GM13977 (cell line): ENCODE measurements around the gene CABLES2.

ENCODE experiments used
- DNase-seq: peaks from one replicate; pipeline ENCODE4 v3.0.0; 2012; ENCODE audit warnings: low spot score
- in situ Hi-C: fragments of 300-500 bp; cut with MboI; formaldehyde crosslinking; loops from one replicate; pipeline ENCODE4 v1.12.0; 2022; ENCODE audit warnings: low sequenced_read_pairs, low pct_unique_long_range_greater_than_20kb, mixed read lengths, inconsistent platforms; ENCODE audit not compliant: unreplicated experiment
- TF ChIP-seq, protein P1 (sequence below): IDR thresholded peaks from 2 replicates; pipeline ENCODE4 v1.5.1; 2012; ENCODE audit warnings: mild to moderate bottlenecking, control low read depth; ENCODE audit not compliant: insufficient read depth; ENCODE audit errors: extremely low read depth, missing control alignments

CABLES2 gene

DNA sequence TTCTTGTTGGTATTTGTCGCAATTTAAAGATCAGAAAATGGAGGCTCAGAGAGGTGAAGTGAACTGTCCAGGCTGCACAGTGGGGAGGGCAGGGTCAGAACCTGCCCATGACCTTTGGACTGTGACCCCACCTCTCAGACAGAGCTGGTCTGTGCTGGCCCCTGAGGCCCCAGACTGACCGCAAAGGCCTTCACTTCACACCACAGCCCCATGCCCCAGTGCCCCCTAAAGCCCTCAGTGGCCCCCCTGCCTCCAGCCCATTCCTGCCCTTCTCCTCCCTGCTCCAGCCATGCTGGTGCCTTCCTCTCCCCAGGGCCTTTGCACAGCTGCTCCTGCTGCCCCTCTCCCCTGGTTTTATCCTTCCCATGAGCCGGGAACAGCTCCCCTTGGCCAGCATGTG, 29.6 kb upstream of the CABLES2 start:
- DNase-seq = no peak
- TF ChIP-seq, protein P1, sequence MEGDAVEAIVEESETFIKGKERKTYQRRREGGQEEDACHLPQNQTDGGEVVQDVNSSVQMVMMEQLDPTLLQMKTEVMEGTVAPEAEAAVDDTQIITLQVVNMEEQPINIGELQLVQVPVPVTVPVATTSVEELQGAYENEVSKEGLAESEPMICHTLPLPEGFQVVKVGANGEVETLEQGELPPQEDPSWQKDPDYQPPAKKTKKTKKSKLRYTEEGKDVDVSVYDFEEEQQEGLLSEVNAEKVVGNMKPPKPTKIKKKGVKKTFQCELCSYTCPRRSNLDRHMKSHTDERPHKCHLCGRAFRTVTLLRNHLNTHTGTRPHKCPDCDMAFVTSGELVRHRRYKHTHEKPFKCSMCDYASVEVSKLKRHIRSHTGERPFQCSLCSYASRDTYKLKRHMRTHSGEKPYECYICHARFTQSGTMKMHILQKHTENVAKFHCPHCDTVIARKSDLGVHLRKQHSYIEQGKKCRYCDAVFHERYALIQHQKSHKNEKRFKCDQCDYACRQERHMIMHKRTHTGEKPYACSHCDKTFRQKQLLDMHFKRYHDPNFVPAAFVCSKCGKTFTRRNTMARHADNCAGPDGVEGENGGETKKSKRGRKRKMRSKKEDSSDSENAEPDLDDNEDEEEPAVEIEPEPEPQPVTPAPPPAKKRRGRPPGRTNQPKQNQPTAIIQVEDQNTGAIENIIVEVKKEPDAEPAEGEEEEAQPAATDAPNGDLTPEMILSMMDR = no peak
- in situ Hi-C loops = no loop called here

DNA sequence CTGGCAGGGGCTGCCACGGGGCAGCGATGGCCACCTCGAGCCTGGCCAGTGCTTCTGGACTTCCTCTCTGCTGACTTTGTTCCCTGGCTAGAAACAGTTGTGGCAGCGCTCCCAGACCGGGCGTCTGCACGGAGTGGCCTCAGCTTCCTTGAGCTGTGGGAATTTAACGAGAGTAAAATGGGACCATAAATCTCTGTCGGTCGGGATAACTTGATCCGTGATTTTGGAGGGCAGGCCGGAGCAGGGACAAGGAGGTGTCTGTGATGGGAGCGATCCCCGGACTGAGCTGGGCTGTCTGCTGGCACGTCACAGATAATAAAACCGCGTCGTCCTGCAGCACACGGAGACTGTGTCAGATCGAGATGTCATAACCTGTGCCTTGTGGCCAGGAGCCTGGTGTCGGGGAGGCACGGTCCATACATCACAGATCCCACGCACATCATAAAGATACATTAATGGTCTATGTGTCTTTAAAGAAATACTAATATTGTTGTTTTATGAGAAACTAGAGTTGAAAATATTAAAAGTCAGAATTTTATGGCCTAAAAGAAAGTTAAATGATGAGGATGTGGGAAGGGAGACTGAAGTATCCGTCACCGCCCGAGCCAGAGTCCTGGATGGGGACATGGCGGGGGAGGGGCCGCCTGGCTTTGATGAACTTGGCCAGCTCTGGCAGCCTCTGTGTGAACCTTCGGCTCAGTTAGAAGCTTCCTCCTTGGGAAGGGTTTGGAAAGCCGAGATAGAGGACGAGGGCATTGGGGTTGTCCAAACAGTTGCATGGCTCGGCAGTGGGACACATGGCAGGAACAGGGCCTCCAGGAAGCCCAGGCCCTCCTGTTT, 26.8 kb upstream of the CABLES2 start:
- TF ChIP-seq, protein P1 = no peak
- no peak for DNase-seq
- in situ Hi-C loops = no loop called here

DNA sequence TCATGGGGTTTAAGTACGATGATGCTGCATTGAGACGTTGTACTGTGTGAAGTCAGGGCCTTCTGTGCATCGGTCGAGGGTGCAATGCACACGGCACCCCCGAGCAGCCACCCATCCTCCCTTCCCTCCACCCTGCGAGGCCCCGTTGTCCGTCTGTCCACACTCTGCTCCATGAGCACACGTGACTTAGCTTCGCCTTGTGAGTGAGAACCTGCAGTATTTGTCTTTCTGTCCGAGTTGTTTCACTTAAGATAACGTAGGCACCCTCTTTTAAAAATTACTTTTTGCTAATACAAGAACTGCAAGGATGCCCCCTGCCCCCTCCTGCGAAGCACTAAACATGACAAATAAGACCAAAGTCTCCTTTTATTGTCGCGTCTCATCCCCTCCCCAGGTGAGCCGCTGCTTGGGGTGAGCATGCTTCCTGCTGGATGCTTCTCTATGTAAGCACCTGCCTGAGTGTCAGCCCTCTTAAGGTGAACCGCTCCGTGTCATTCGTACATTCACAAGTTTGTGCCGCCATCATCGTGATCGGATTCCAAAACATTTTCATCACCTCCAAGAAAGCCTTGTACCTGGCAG, 23.9 kb upstream of the CABLES2 start:
- DNase-seq = no peak
- TF ChIP-seq, protein P1 = no peak
- in situ Hi-C loops = no loop called here

DNA sequence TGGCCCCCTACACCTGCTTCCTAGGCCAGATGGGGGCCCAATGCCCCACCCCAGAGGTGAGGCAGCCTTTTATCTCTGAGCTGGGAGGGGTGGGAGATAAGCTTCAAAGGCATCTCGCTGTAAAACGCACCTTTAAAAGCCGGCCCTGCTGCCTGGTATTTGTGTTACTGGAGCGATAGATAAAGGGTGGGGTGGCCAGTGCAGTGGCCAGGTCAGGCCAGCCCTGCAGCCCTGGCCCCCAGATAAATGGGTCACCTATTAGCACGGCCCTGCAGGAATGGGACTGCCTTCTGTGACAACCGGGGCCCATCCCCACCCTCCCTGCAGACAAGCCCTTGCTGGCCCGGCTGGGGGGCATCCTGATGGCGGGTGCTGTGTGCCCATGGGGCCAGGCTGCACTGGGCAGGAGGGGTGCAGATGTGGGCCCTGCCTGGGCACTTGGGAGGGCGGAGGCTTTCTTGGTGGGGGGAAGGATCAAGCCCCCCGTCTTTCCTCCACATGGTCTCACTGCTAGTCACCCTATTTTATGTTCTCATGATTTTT, 23.3 kb upstream of the CABLES2 start:
- no peak for DNase-seq
- TF ChIP-seq, protein P1 = no peak
- in situ Hi-C loops = no loop called here

DNA sequence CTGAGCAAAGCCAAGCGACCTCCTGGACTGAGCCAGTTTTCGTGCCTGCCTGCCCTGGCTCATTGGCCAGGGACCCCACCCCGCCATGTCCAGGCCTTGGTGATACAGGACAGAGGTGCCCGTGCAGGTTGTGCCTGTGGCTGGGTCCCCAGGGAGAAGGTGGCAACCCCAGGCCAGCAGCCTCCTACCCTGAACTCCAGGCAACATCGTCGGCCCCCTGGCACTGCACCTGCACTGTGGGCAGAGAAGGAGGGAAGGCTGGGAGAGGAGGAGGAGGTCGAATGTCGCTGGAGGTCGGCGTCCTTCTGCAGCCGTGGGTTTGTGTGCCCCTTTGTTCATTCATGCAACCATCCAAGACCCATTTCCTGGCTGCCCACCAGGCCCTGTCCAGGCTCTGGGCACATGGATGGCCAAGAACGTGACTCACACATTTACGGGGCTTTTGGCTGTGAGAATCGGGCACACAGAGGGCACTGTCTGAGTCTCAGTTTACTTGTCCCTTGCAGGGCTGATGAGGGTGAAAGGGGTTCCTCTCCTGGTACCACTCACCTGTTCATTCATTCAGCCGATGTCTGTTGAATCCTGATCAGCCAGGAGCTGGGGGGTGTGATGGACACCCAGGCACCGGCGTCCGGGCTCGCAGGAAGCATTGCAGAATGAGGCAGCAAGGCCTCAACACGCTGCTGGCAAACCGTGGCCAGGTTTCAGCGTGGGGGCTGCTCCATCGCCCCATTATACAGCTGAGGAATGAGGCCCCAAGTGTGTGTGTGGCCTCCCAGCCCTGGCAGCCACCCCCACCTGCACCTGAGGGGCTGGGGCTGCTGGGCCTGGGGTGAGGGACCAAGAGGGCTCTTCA, 22.6 kb upstream of the CABLES2 start:
- in situ Hi-C loops = no loop called here
- DNase-seq = no peak

More for the DNA sequence above, 22.6 kb upstream of the CABLES2 start:
- TF ChIP-seq, protein P1 = no peak
